Neural cell (in vitro differentiated cells): ENCODE measurements around the gene IFNA16. TPM values are rescaled to one million over a fixed set of nuclear protein-coding genes. Genes with fewer than 3 reads are reported as not detected.
A peak's percentile ranks its signal among the peaks of the same experiment; 100 is the strongest.
"Not testable (repeated sequence)": the region's sequence is repeated elsewhere in the genome, so short reads cannot be mapped to it uniquely, and the experiment has no call there.

Experiments used
- H2AFZ ChIP-seq: fragments of 200-600, 300-800 bp; sonication (generic), shearing (Covaris generic); 2 replicates; pipeline ENCODE4 v1.6.0; 2014; ENCODE audit warnings: low read depth, mild to moderate bottlenecking, antibody characterized with exemption, low read length, moderate library complexity
- H3F3A ChIP-seq: fragments of 200-600 bp; shearing (Covaris generic); 2 replicates; pipeline ENCODE4 v1.6.1; 2016; ENCODE audit warnings: mild to moderate bottlenecking, moderate library complexity, mixed read lengths, antibody characterized with exemption, low read length; ENCODE audit not compliant: insufficient read depth, poor library complexity, severe bottlenecking
- H3K27ac ChIP-seq: fragments of 200-600, 300-800 bp; sonication (generic), shearing (Covaris generic); 2 replicates; pipeline ENCODE4 v1.5.1; 2014; ENCODE audit warnings: mild to moderate bottlenecking, low read length, moderate library complexity
- H3K27me3 ChIP-seq: fragments of 300-800, 200-600 bp; sonication (generic), shearing (Covaris generic); 2 replicates; pipeline ENCODE4 v1.6.0; 2014; ENCODE audit warnings: mild to moderate bottlenecking, low read depth, low read length, moderate library complexity; ENCODE audit not compliant: insufficient read depth
- H3K36me3 ChIP-seq: fragments of 300-800, 200-600 bp; sonication (generic), shearing (Covaris generic); 2 replicates; pipeline ENCODE4 v1.5.1; 2014; ENCODE audit warnings: mild to moderate bottlenecking, antibody characterized with exemption, low read length, moderate library complexity; ENCODE audit not compliant: insufficient read depth
- H3K4me2 ChIP-seq: fragments of 300-800, 200-600 bp; sonication (generic), shearing (Covaris generic); 2 replicates; pipeline ENCODE4 v1.6.0; 2014; ENCODE audit warnings: mild to moderate bottlenecking, low read length
- H3K4me3 ChIP-seq: fragments of 300-800, 200-600 bp; sonication (generic), shearing (Covaris generic); 2 replicates; pipeline ENCODE4 v1.5.1; 2014; ENCODE audit warnings: mild to moderate bottlenecking, low read length, moderate library complexity
- H3K79me2 ChIP-seq: fragments of 200-600 bp; shearing (Covaris generic); replicated peaks from 2 replicates; pipeline ENCODE4 v1.6.0; 2014; ENCODE audit warnings: mild to moderate bottlenecking, low read length, moderate library complexity; ENCODE audit not compliant: insufficient read depth
- H3K9ac ChIP-seq: fragments of 300-800, 200-600 bp; sonication (generic), shearing (Covaris generic); 2 replicates; pipeline ENCODE4 v1.6.1; 2016; ENCODE audit warnings: mild to moderate bottlenecking, low read length, mixed read lengths
- H3K9me2 ChIP-seq: fragments of 200-600 bp; shearing (Covaris generic); 2 replicates; pipeline ENCODE4 v1.6.1; 2016; ENCODE audit warnings: mild to moderate bottlenecking, low read length, mixed read lengths; ENCODE audit not compliant: insufficient read depth
- H3K9me3 ChIP-seq: fragments of 200-600, 300-800 bp; sonication (generic), shearing (Covaris generic); 2 replicates; pipeline ENCODE4 v1.6.1; 2016; ENCODE audit warnings: mild to moderate bottlenecking, mixed run types, low read length, moderate library complexity, mixed read lengths
- H4K20me1 ChIP-seq: fragments of 200-600 bp; shearing (Covaris generic); 2 replicates; pipeline ENCODE4 v1.6.1; 2016; ENCODE audit warnings: mild to moderate bottlenecking, mixed run types; ENCODE audit not compliant: insufficient read depth
- EZH2 ChIP-seq: fragments of 200-600, 300-800 bp; shearing (Covaris generic), sonication (generic); IDR thresholded peaks from 2 replicates; pipeline ENCODE4 v1.6.1; 2014; ENCODE audit warnings: antibody characterized with exemption, low read length, borderline replicate concordance, mild to moderate bottlenecking; ENCODE audit not compliant: insufficient read depth, poor library complexity, severe bottlenecking
- MXI1 ChIP-seq: fragments of 450-650 bp; conservative IDR thresholded peaks from 2 replicates; pipeline ENCODE4 v1.6.1; 2014; ENCODE audit warnings: antibody characterized with exemption, mild to moderate bottlenecking; ENCODE audit not compliant: poor library complexity, severe bottlenecking
- POLR2AphosphoS5 ChIP-seq: IDR thresholded peaks from 2 replicates; pipeline ENCODE4 v1.6.1; 2012
- RAD21 ChIP-seq: fragments of 450-650 bp; conservative IDR thresholded peaks from 2 replicates; pipeline ENCODE4 v1.6.1; 2014; ENCODE audit warnings: antibody characterized with exemption, mild to moderate bottlenecking, moderate library complexity
- SMC3 ChIP-seq: fragments of 450-650 bp; conservative IDR thresholded peaks from 2 replicates; pipeline ENCODE4 v1.6.1; 2014; ENCODE audit warnings: antibody characterized with exemption, mild to moderate bottlenecking, moderate library complexity; ENCODE audit not compliant: poor library complexity
- polyA plus RNA-seq: library from polyadenylated mRNA; depleted of rRNA; stranded (reverse); fragments of >200 nt; gene quantifications from 2 replicates; pipeline ENCODE4 v1.2.3, GENCODE V29; 2014
- TF ChIP-seq, protein P1 (sequence below): fragments of 450-650 bp; IDR thresholded peaks from 2 replicates; pipeline ENCODE4 v1.5.1; 2014; ENCODE audit warnings: antibody characterized with exemption, mild to moderate bottlenecking, moderate library complexity; ENCODE audit not compliant: poor library complexity, severe bottlenecking

Gene IFNA16
- polyA plus RNA-seq, 1 donor from 2014 or later = not detected

DNA sequence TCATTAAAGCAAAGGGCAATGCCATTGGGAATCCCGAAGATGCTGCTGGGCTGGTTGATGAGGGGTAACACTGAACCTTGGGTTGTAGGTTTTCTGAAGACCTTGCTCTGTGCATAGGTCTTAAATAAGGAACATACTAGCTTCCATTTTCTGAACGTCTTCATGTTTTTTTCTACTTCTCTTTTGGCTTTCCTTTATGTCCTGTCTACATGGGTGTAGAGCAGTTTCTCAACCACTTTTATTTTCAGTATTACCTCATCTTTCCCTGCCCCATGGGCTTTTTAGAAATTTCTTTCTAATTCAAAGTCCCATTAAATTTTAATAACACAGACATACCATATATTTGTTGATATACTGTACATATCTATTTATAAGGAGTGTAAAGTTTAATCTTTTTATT, 22.8 kb upstream of the IFNA16 start, which contains the start of gene IFNA14:
IFNA14 (minus strand) TSS at position 95 of the 400 bp plus-strand sequence; CDS start at position 25, 70 bp downstream.
- Histone ChIP-seq H3K4me2 (no peak within 1 kb of the TSS), H3F3A (no peaks in the 10 kb centered on the region), H3K9me3 (no peaks in the 10 kb centered on the region), H2AFZ (no peak within 1 kb of the TSS), H3K27me3 (no peaks in the 10 kb centered on the region), H4K20me1 (no peaks in the 10 kb centered on the region), H3K27ac (no peak within 1 kb of the TSS), H3K9me2 (no peaks in the 10 kb centered on the region), H3K36me3 (no peaks in the 10 kb centered on the region), H3K79me2 (no peaks in the 10 kb centered on the region), H3K4me3 (no peak within 1 kb of the TSS), H3K9ac (no peak within 1 kb of the TSS)
- no peak for TF ChIP-seq SMC3
- TF ChIP-seq EZH2 = no peak
- TF ChIP-seq POLR2AphosphoS5 = no peak
- TF ChIP-seq RAD21 = no peak
- no peak for TF ChIP-seq MXI1
- TF ChIP-seq, protein P1, sequence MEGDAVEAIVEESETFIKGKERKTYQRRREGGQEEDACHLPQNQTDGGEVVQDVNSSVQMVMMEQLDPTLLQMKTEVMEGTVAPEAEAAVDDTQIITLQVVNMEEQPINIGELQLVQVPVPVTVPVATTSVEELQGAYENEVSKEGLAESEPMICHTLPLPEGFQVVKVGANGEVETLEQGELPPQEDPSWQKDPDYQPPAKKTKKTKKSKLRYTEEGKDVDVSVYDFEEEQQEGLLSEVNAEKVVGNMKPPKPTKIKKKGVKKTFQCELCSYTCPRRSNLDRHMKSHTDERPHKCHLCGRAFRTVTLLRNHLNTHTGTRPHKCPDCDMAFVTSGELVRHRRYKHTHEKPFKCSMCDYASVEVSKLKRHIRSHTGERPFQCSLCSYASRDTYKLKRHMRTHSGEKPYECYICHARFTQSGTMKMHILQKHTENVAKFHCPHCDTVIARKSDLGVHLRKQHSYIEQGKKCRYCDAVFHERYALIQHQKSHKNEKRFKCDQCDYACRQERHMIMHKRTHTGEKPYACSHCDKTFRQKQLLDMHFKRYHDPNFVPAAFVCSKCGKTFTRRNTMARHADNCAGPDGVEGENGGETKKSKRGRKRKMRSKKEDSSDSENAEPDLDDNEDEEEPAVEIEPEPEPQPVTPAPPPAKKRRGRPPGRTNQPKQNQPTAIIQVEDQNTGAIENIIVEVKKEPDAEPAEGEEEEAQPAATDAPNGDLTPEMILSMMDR = no peak

DNA sequence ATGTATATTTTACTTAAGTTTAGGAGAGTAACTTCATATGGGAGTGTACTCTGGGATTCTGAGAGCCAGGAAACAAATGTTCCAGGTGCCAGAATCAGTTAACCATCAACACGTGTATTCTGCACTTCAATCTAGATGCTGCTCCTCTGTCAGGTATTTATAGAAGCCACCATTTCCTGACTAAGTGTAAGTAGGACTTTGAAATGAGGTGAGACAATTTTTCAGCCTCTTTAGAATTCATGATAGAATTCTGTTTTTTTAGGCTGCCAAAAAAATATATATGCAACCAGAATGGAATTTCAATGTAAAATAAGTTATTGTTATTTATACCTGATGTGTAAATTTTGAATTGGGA, 19.2 kb upstream of the IFNA16 start:
- not testable (repeated sequence) for H3K9me2 ChIP-seq, H2AFZ ChIP-seq, H4K20me1 ChIP-seq, H3K4me3 ChIP-seq, H3K27me3 ChIP-seq, H3K4me2 ChIP-seq, H3K9me3 ChIP-seq, H3K9ac ChIP-seq, H3F3A ChIP-seq, H3K79me2 ChIP-seq, H3K36me3 ChIP-seq, H3K27ac ChIP-seq

DNA sequence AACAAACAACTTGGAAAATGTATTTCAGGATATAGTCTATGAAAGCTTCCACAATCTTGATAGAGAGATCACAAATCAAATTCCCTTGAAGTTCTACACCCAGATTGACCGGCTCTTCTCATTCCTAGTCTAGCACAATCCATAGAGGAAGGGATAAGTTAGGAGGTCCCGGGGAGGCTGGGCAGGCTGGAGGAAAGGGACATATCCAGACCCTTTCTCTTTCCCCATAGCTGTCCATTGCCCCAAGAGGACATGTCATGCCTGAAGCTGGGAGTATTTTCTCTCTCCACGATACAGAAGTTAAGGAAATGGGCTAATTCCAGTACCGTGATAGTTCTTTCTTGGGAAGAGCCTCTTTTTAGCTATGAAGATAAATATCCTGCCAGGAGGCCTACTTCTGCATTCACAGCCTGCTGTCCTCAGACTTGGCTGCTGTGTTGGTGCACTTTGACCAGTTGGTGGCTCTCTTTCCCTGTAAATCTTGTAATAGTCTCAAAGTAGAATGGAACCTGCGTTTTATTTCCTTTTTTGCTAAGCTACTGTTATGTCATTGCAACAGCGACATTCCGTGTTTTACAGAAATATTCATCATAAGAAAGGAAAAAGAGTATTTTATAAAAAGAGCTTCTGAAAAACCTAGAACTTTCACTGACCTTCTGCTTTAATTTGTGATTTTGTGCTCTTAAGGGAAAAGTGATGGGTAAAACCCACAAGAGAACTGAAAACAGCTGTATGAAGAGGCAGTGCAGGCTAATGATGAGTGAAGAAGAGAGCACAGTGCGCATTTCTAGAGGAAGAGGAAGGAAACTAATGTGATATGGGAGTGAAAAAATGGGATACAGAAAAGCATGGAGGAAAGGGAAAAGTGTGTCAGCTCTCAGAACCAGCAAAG, 18.6 kb upstream of the IFNA16 start:
- H3K4me2 ChIP-seq, H3K79me2 ChIP-seq, H3K9ac ChIP-seq, H2AFZ ChIP-seq, H3K27me3 ChIP-seq, H3K9me2 ChIP-seq, H3K36me3 ChIP-seq, H3K4me3 ChIP-seq, H3K27ac ChIP-seq, H3K9me3 ChIP-seq, H4K20me1 ChIP-seq, H3F3A ChIP-seq: not testable (repeated sequence)
- TF ChIP-seq SMC3 = peak; percentile 56
- TF ChIP-seq, protein P1 = peak; percentile 69
- peak; percentile 64 for TF ChIP-seq RAD21
